Peyer's patch (tissue), 4 donors: Measurements from ENCODE around the gene RNF217.

ENCODE experiments used
- CTCF ChIP-seq, 6 experiments: fragments of 450-650 bp in 4 of 6; fragments of 200-600 bp in 2 of 6; sonication (generic) in 1 of 6; IDR thresholded peaks; one replicate each; pipeline ENCODE4 v1.5.1; 2017 to 2019; ENCODE audit warnings: antibody characterized with exemption in 6 of 6, mild to moderate bottlenecking in 3 of 6, moderate library complexity in 1 of 6
- POLR2A ChIP-seq, 2 donors: fragments of 450-650 bp; IDR thresholded peaks; one replicate each; pipeline ENCODE4 v1.5.1; 2017; ENCODE audit warnings: antibody characterized with exemption in 2 of 2, mild to moderate bottlenecking in 2 of 2, moderate library complexity in 2 of 2

- TF ChIP-seq CTCF (IDR thresholded peaks at IDR 0.05) (no peak), POLR2A (IDR thresholded peaks at IDR 0.05) (no peak)
These were observed 147.8 kb downstream of the RNF217 start for GRCh38 chr6:125110056-125110455.
